ENCODE results near the gene KCNN3. TPM values are rescaled to one million over a fixed set of nuclear protein-coding genes. Genes with fewer than 3 reads are reported as not detected.
A peak's percentile ranks its signal among the peaks of the same experiment; 100 is the strongest.

KCNN3 gene
- total and polyA plus RNA-seq, 4 donors: 0.47 to 4.9 (median 1.9) TPM

- Histone ChIP-seq H3K9ac (ENCODE audit: insufficient read depth in 1 of 2, low read length in 2 of 2) (no peak overlapping the region), H3K36me3 (ENCODE audit: control insufficient read depth in 4 of 4, insufficient read depth in 4 of 4, low read length in 4 of 4) (no peaks in the 10 kb centered on the region), H3K4me3 (no peak overlapping the region), H3K27me3 (ENCODE audit: control insufficient read depth in 3 of 3, insufficient read depth in 3 of 3, low read length in 2 of 3) (no peaks in the 10 kb centered on the region), H3K9me3 (ENCODE audit: control insufficient read depth in 4 of 4, insufficient read depth in 3 of 4, low read length in 3 of 4) (no peaks in the 10 kb centered on the region), H3K4me1 (ENCODE audit: control insufficient read depth in 5 of 5, insufficient read depth in 5 of 5, low read length in 5 of 5) (no peaks in the 10 kb centered on the region), H3K27ac (ENCODE audit: low read depth in 1 of 2, low read length in 1 of 2) (no peak overlapping the region)
- WGBS, 2 donors: 90 to 94% methylated on average over 14 of the region's 14 CpGs
- ATAC-seq (ENCODE audit: insufficient read depth, low FRiP score) (no peak), DNase-seq (no peak)
- no peak for TF ChIP-seq CTCF (IDR thresholded peaks at IDR 0.05; ENCODE audit: control extremely low read depth, extremely low read depth)
These were observed 83.1 kb downstream of the KCNN3 start for GRCh38 chr1:154786804-154787570.

GRCh38 chr1:154784924-154785531 is 85.1 kb downstream of the KCNN3 start:
- H3K27ac ChIP-seq (ENCODE audit: low read depth in 1 of 2, low read length in 1 of 2): no peak overlapping the region
- no peak overlapping the region for H3K4me3 ChIP-seq
- WGBS, 2 donors: 33 to 38% methylated on average over 2 of the region's 2 CpGs
- ATAC-seq (ENCODE audit: insufficient read depth, low FRiP score): no peak
- no peaks in the 10 kb centered on the region for H3K36me3 ChIP-seq (ENCODE audit: control insufficient read depth in 4 of 4, insufficient read depth in 4 of 4, low read length in 4 of 4)
- no peaks in the 10 kb centered on the region for H3K9me3 ChIP-seq (ENCODE audit: control insufficient read depth in 4 of 4, insufficient read depth in 3 of 4, low read length in 3 of 4)
- H3K4me1 ChIP-seq (ENCODE audit: control insufficient read depth in 5 of 5, insufficient read depth in 5 of 5, low read length in 5 of 5): no peaks in the 10 kb centered on the region
- H3K9ac ChIP-seq (ENCODE audit: insufficient read depth in 1 of 2, low read length in 2 of 2): no peak overlapping the region
- peak in 1 of 3 donors; percentile 20 for DNase-seq
- no peak for TF ChIP-seq CTCF (IDR thresholded peaks at IDR 0.05; ENCODE audit: control extremely low read depth, extremely low read depth)
- no peaks in the 10 kb centered on the region for H3K27me3 ChIP-seq (ENCODE audit: control insufficient read depth in 3 of 3, insufficient read depth in 3 of 3, low read length in 2 of 3)

- no peak for DNase-seq
- WGBS, 2 donors: 90% methylated on average over 6 of the region's 6 CpGs
- no peaks in the 10 kb centered on the region for H3K36me3 ChIP-seq (ENCODE audit: control insufficient read depth in 4 of 4, insufficient read depth in 4 of 4, low read length in 4 of 4)
- no peak overlapping the region for H3K4me3 ChIP-seq
- H3K27ac ChIP-seq (ENCODE audit: low read depth in 1 of 2, low read length in 1 of 2): no peak overlapping the region
- TF ChIP-seq CTCF (IDR thresholded peaks at IDR 0.05; ENCODE audit: control extremely low read depth, extremely low read depth): no peak
- ATAC-seq (ENCODE audit: insufficient read depth, low FRiP score): no peak
- H3K4me1 ChIP-seq (ENCODE audit: control insufficient read depth in 5 of 5, insufficient read depth in 5 of 5, low read length in 5 of 5): no peaks in the 10 kb centered on the region
- H3K9me3 ChIP-seq (ENCODE audit: control insufficient read depth in 4 of 4, insufficient read depth in 3 of 4, low read length in 3 of 4): no peaks in the 10 kb centered on the region
- no peak overlapping the region for H3K9ac ChIP-seq (ENCODE audit: insufficient read depth in 1 of 2, low read length in 2 of 2)
- no peaks in the 10 kb centered on the region for H3K27me3 ChIP-seq (ENCODE audit: control insufficient read depth in 3 of 3, insufficient read depth in 3 of 3, low read length in 2 of 3)
These were observed 85.7 kb downstream of the KCNN3 start for GRCh38 chr1:154784416-154784815.

All from lung (tissue), 12 donors.